ENCODE measurements around the gene GPR146.
A peak's percentile ranks its signal among the peaks of the same experiment; 100 is the strongest.
"Not testable (repeated sequence)": the region's sequence is repeated elsewhere in the genome, so short reads cannot be mapped to it uniquely, and the experiment has no call there.

GPR146 gene

DNA sequence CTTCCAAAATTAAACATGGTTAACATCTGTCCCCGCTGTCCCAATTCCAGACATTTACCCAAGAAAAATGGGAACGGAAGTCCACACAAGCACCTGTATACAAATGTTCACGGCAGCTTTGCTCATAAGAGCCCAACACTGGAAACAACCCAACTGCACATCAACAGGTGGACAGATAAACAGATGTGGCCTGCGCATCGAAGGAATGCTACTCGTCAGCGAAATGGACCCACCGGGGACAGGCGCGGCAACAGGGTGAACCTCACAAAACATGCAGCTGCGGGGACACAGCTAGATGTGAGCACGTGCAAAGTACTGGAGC lies 20.9 kb downstream of the GPR146 start:
- FAIRE-seq (no peak), DNase-seq (ENCODE audit: insufficient read length, low spot score) (no peak)
- TF ChIP-seq TAF1 (IDR thresholded peaks at IDR 0.05; ENCODE audit: low read depth, low read length) (no peak), PAX5 (IDR thresholded peaks at IDR 0.05; ENCODE audit: insufficient read depth, low read length, severe bottlenecking) (no peak), POLR2A (IDR thresholded peaks at IDR 0.05; ENCODE audit: low read depth, low read length) (no peak), POLR2AphosphoS5 (IDR thresholded peaks at IDR 0.05; ENCODE audit: low read depth, low read length) (no peak), POU2F2 (IDR thresholded peaks at IDR 0.05; ENCODE audit: low read depth, low read length) (no peak), SPI1 (IDR thresholded peaks at IDR 0.05; ENCODE audit: low read depth, low read length) (no peak)

DNA sequence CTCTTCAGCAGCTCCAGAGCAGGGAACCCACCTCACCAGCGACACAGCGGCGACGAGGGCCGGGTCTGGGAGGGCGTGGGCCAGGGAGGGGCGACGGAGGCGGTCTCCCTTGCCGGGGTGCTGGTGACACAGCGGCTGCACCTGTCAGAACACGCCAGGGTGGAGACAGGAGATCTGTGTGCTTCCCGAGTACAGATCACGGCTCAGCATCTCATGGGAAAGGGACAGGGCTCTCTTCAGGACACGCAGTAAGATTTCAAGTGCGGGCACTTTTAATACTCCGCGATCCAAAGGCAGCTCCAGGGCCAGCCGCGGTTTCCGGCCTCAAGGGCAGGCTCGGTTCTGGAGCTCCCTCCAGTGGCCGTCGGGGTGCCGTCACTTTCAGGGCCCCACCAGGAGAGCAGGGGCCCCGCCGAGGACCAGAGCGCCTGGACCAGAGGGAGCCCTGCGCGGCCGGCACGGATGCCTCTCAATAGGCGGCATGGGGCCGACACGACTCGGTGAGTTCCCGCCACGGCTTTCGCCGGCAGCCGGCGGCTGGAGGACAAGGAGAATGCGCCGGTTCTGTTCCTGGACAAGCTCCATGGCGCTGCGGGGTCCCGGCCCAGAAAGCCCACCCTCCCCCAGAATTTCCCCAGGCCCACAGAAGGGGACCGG lies 21.4 kb downstream of the GPR146 start:
- DNase-seq (ENCODE audit: insufficient read length, low spot score) = peak; percentile 99
- TF ChIP-seq TAF1 (IDR thresholded peaks at IDR 0.05; ENCODE audit: low read depth, low read length) = no peak
- no peak for TF ChIP-seq PAX5 (IDR thresholded peaks at IDR 0.05; ENCODE audit: insufficient read depth, low read length, severe bottlenecking)
- no peak for TF ChIP-seq SPI1 (IDR thresholded peaks at IDR 0.05; ENCODE audit: low read depth, low read length)
- TF ChIP-seq POLR2A (IDR thresholded peaks at IDR 0.05; ENCODE audit: low read depth, low read length) = no peak
- TF ChIP-seq POLR2AphosphoS5 (IDR thresholded peaks at IDR 0.05; ENCODE audit: low read depth, low read length) = no peak
- TF ChIP-seq POU2F2 (IDR thresholded peaks at IDR 0.05; ENCODE audit: low read depth, low read length) = no peak
- FAIRE-seq = peak; percentile 64

DNA sequence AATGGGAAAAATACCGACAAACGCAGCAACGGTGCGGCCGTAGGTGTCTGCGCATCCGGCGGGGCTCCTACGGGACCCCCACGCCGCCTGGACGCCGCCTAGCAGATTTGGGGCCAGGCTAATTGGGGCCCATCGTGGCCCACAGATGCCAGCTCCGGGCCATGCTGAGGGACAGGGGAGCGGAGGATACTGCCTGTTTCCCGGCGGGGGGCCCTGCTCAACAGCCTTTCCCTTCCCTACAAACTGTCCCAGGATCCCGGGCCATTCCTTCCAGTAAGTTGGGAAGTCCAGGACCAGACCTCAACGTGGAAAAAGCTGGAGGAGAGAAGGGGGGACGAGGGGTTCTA lies 21.9 kb downstream of the GPR146 start:
- DNase-seq (ENCODE audit: insufficient read length, low spot score) (no peak), FAIRE-seq (no peak)
- TF ChIP-seq SPI1 (IDR thresholded peaks at IDR 0.05; ENCODE audit: low read depth, low read length) (no peak), POLR2AphosphoS5 (IDR thresholded peaks at IDR 0.05; ENCODE audit: low read depth, low read length) (no peak), POLR2A (IDR thresholded peaks at IDR 0.05; ENCODE audit: low read depth, low read length) (no peak), TAF1 (IDR thresholded peaks at IDR 0.05; ENCODE audit: low read depth, low read length) (no peak), PAX5 (IDR thresholded peaks at IDR 0.05; ENCODE audit: insufficient read depth, low read length, severe bottlenecking) (no peak), POU2F2 (IDR thresholded peaks at IDR 0.05; ENCODE audit: low read depth, low read length) (no peak)

DNA sequence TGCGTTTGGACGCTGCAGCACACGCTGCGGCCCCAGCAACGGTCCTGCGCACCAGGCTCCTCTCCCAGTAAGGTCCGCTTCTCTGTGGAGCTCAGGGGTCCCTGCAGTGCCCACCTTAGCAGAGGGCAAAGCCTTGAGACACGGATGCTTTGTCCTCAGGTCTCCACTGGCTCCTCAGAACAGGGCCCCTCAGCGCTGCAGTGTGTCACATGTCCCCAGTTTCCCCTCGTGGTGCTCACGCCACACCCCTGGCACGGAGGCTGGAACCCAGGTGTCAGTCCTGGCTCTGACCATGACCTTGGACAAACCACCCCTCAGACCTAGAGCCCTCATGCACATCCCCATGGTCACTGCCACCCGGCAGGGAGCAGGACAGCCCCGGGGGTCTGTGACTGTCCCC lies 23.7 kb downstream of the GPR146 start:
- DNase-seq (ENCODE audit: insufficient read length, low spot score) (no peak), FAIRE-seq (no peak)
- TF ChIP-seq PAX5 (IDR thresholded peaks at IDR 0.05; ENCODE audit: insufficient read depth, low read length, severe bottlenecking) (no peak), POLR2A (IDR thresholded peaks at IDR 0.05; ENCODE audit: low read depth, low read length) (no peak), POLR2AphosphoS5 (IDR thresholded peaks at IDR 0.05; ENCODE audit: low read depth, low read length) (no peak), TAF1 (IDR thresholded peaks at IDR 0.05; ENCODE audit: low read depth, low read length) (no peak), POU2F2 (IDR thresholded peaks at IDR 0.05; ENCODE audit: low read depth, low read length) (no peak), SPI1 (IDR thresholded peaks at IDR 0.05; ENCODE audit: low read depth, low read length) (no peak)

DNA sequence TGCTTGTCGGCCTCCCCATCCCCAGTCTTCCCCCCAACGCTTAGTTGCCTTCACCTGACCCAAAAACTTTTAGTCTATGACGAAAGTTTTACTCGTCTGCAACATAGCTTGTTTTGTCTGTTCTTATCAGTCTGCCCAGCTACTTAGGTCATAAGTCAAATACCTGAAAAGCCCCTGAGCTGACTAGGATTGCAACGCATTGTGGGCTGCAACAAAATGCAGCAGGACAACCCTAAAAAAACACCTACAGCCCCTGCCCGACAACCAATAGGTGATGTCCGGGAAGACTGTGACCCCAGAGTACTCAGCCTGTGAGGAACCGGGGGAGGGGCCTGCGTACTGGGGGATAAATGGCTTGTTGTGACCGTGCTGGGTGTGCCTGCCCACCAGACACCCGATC lies 24.3 kb downstream of the GPR146 start:
- FAIRE-seq (no peak), DNase-seq (ENCODE audit: insufficient read length, low spot score) (no peak)
- TF ChIP-seq PAX5 (IDR thresholded peaks at IDR 0.05; ENCODE audit: insufficient read depth, low read length, severe bottlenecking) (no peak), POLR2A (IDR thresholded peaks at IDR 0.05; ENCODE audit: low read depth, low read length) (no peak), POU2F2 (IDR thresholded peaks at IDR 0.05; ENCODE audit: low read depth, low read length) (no peak), SPI1 (IDR thresholded peaks at IDR 0.05; ENCODE audit: low read depth, low read length) (no peak), POLR2AphosphoS5 (IDR thresholded peaks at IDR 0.05; ENCODE audit: low read depth, low read length) (no peak), TAF1 (IDR thresholded peaks at IDR 0.05; ENCODE audit: low read depth, low read length) (no peak)

DNA sequence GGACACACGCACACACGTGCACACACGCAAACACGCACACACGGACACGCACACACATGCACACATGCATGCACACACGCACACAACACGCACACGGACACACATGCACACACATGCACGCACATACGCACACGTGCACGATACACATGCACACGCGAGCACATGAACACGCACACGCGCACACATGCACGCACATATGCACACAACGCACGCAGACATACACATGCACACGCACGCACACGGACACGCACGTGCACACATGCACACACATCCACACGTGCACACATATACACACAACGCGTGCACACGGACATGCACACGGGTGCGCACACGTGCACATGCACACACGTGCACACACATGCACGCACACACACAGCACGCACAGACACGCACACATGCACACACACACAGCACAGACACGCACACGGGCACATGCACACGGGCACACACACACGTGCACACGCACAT lies 26.2 kb downstream of the GPR146 start:
- peak; percentile 95 for FAIRE-seq
- no peak for TF ChIP-seq POU2F2 (IDR thresholded peaks at IDR 0.05; ENCODE audit: low read depth, low read length)
- no peak for TF ChIP-seq POLR2A (IDR thresholded peaks at IDR 0.05; ENCODE audit: low read depth, low read length)
- no peak for TF ChIP-seq PAX5 (IDR thresholded peaks at IDR 0.05; ENCODE audit: insufficient read depth, low read length, severe bottlenecking)
- TF ChIP-seq SPI1 (IDR thresholded peaks at IDR 0.05; ENCODE audit: low read depth, low read length) = no peak
- TF ChIP-seq TAF1 (IDR thresholded peaks at IDR 0.05; ENCODE audit: low read depth, low read length) = no peak
- no peak for TF ChIP-seq POLR2AphosphoS5 (IDR thresholded peaks at IDR 0.05; ENCODE audit: low read depth, low read length)
- no peak for DNase-seq (ENCODE audit: insufficient read length, low spot score)

DNA sequence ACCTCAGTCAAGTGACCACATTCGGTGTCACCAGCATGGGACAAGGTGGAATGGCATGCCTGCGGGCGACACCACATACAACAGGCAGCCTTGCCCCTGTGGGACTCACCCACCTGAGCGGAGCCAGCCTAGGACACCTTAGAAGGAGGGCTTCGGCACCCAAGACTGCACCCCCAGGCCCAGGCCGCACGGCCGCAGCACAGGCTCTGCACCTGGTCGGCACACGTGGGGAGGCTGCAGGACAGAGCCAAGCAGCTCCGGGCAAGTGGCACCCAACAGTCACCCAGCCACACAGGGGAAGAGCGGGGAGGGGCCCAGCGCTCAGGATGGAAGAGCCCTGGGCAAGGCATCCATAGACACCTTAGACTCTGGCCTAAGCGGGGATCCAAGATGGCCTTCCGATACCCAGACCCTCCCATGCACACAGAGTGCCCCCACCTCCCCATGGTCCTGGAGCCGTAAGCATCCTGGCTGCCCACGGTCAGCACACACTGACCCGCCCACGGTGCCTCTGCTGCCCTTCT lies 27.4 kb downstream of the GPR146 start:
- FAIRE-seq (no peak), DNase-seq (ENCODE audit: insufficient read length, low spot score) (no peak)
- no peak for TF ChIP-seq SPI1 (IDR thresholded peaks at IDR 0.05; ENCODE audit: low read depth, low read length)
- no peak for TF ChIP-seq POLR2A (IDR thresholded peaks at IDR 0.05; ENCODE audit: low read depth, low read length)
- TF ChIP-seq PAX5 (IDR thresholded peaks at IDR 0.05; ENCODE audit: insufficient read depth, low read length, severe bottlenecking) = no peak
- TF ChIP-seq POLR2AphosphoS5 (IDR thresholded peaks at IDR 0.05; ENCODE audit: low read depth, low read length) = no peak
- TF ChIP-seq POU2F2 (IDR thresholded peaks at IDR 0.05; ENCODE audit: low read depth, low read length) = no peak
- no peak for TF ChIP-seq TAF1 (IDR thresholded peaks at IDR 0.05; ENCODE audit: low read depth, low read length)

DNA sequence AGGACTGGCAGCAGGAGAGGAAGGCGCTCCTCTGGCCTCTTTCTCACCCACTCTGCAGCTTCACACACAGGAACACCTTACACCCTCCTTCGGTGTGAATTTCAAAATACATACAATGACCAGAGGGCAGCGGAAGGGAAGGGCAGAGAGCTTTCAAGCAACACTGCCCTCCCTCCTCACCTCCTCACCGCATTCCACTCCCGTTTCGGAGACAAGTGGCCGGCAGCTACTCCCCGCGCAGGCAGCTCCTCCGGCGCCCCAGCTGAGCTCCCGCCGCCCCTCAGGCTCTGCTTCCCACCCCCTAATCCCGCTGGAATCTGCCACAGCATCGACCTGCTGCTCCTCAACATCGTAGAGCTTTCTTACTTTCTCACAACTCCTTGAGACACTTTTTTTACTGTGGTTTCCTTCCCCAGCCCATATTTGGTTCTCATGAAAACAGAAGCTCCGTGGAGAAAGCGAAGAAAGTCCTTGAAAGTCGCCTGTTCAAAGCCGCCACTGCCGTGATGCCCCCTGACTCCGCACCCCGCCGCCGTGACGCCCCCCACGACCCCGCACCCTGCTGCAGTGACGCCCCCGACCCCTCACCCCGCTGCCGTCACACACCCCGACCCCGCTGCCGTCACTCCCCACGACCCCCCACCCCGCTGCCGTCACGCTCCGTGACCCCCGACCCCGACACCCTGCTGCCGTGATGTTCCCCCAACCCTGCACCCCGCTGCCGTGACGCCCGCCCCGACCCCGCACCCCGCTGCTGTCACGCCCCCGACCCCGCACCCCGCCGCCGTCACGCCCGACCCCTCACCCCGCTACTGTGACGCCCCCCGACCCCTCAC lies 29.0 kb downstream of the GPR146 start:
- FAIRE-seq = no peak
- no peak for DNase-seq (ENCODE audit: insufficient read length, low spot score)
- TF ChIP-seq POU2F2 (IDR thresholded peaks at IDR 0.05; ENCODE audit: low read depth, low read length) (no peak), SPI1 (IDR thresholded peaks at IDR 0.05; ENCODE audit: low read depth, low read length) (no peak), TAF1 (IDR thresholded peaks at IDR 0.05; ENCODE audit: low read depth, low read length) (no peak), POLR2AphosphoS5 (IDR thresholded peaks at IDR 0.05; ENCODE audit: low read depth, low read length) (no peak), POLR2A (IDR thresholded peaks at IDR 0.05; ENCODE audit: low read depth, low read length) (no peak), PAX5 (IDR thresholded peaks at IDR 0.05; ENCODE audit: insufficient read depth, low read length, severe bottlenecking) (no peak)

DNA sequence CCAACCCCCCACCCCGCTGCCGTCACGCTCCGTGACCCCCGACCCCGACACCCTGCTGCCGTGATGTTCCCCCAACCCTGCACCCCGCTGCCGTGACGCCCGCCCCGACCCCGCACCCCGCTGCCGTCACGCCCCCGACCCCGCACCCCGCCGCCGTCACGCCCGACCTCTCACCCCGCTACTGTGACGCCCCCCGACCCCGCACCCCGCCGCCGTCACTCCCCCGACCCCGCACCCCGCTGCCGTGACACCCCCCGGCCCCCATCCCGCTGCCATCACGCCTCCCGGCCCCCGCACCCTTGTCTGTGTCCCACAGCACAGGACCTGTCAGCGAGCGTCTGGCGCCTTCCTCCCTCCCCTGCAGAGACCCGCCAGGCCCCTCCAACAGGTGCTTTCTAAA lies 29.7 kb downstream of the GPR146 start:
- DNase-seq (ENCODE audit: insufficient read length, low spot score); FAIRE-seq: not testable (repeated sequence)

Measured in GM12891 (cell line).